Measurements from ENCODE around the gene THOC2.

Gene THOC2

GRCh38 chrX:123756320-123756719, 23.5 kb upstream of the THOC2 start:
- no peak for DNase-seq (ENCODE audit: low read depth)
- TF ChIP-seq CTCF (IDR thresholded peaks at IDR 0.05; ENCODE audit: control insufficient read depth, extremely low read depth, insufficient read depth) = no peak
- H3K4me3 ChIP-seq (ENCODE audit: low read depth, low read length) = no peak overlapping the region

GRCh38 chrX:123755107-123755506, 22.3 kb upstream of the THOC2 start:
- H3K4me3 ChIP-seq (ENCODE audit: low read depth, low read length) = no peak overlapping the region
- DNase-seq (ENCODE audit: low read depth) = no peak
- no peak for TF ChIP-seq CTCF (IDR thresholded peaks at IDR 0.05; ENCODE audit: control insufficient read depth, extremely low read depth, insufficient read depth)

- TF ChIP-seq CTCF (IDR thresholded peaks at IDR 0.05; ENCODE audit: control insufficient read depth, extremely low read depth, insufficient read depth) = no peak
- no peak for DNase-seq (ENCODE audit: low read depth)
- no peak overlapping the region for H3K4me3 ChIP-seq (ENCODE audit: low read depth, low read length)
These were observed 21.0 kb upstream of the THOC2 start for GRCh38 chrX:123753656-123754350.

- no peak for TF ChIP-seq CTCF (IDR thresholded peaks at IDR 0.05; ENCODE audit: control insufficient read depth, extremely low read depth, insufficient read depth)
- H3K4me3 ChIP-seq (ENCODE audit: low read depth, low read length) = no peak overlapping the region
- no peak for DNase-seq (ENCODE audit: low read depth)
These were observed 16.8 kb upstream of the THOC2 start for GRCh38 chrX:123749643-123750042.

GRCh38 chrX:123745511-123745910, 12.7 kb upstream of the THOC2 start:
- TF ChIP-seq CTCF (IDR thresholded peaks at IDR 0.05; ENCODE audit: control insufficient read depth, extremely low read depth, insufficient read depth) = no peak
- H3K4me3 ChIP-seq (ENCODE audit: low read depth, low read length) = no peak overlapping the region
- peak; percentile 34 for DNase-seq (ENCODE audit: low read depth)

GRCh38 chrX:123743312-123743711, 10.5 kb upstream of the THOC2 start:
- DNase-seq (ENCODE audit: low read depth) = no peak
- TF ChIP-seq CTCF (IDR thresholded peaks at IDR 0.05; ENCODE audit: control insufficient read depth, extremely low read depth, insufficient read depth) = no peak
- H3K4me3 ChIP-seq (ENCODE audit: low read depth, low read length) = no peak overlapping the region

- no peak overlapping the region for H3K4me3 ChIP-seq (ENCODE audit: low read depth, low read length)
- no peak for TF ChIP-seq CTCF (IDR thresholded peaks at IDR 0.05; ENCODE audit: control insufficient read depth, extremely low read depth, insufficient read depth)
- DNase-seq (ENCODE audit: low read depth) = no peak
These were observed 9.6 kb upstream of the THOC2 start for GRCh38 chrX:123742440-123742839.

Data from LNCaP clone FGC (cell line).